Measurements from ENCODE around the gene ARID3B.

DNA sequence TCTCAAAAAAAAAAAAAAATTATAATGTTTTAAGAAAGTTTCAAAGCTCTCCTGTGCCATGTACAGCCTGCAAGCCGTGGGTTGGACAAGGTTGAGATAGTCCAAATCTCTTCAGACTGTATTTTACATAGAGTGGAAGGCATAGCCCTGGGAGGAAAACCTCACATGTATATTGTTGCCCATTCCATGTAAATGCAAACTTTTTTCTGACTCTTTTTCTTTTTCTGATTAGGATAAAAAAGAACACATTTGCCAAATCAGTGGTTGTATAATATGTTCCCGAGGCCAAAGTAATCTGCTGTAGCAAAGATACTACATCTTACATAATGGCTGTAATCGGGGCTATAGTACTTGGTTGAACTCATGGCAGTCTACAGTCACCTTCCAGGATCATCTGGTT, 44.4 kb upstream of the ARID3B start:
- TF ChIP-seq CTCF (IDR thresholded peaks at IDR 0.05) (no peak), FOXM1 (IDR thresholded peaks at IDR 0.05; ENCODE audit: low read depth) (no peak), POLR2AphosphoS5 (IDR thresholded peaks at IDR 0.05; ENCODE audit: low read depth, low read length) (no peak)

All from SK-N-SH (cell line).